Activated CD4-positive, alpha-beta memory T cell treated with anti-CD3 and anti-CD28 coated beads for 36 hours (primary cell): ENCODE measurements around the gene CSF3R. TPM values are rescaled to one million over a fixed set of nuclear protein-coding genes. Genes with fewer than 3 reads are reported as not detected.
"Not testable (repeated sequence)": the region's sequence is repeated elsewhere in the genome, so short reads cannot be mapped to it uniquely, and the experiment has no call there.

Experiments used
- CTCF ChIA-PET: fragments of 350-600 bp; sonication (Branson Sonifier 250); formaldehyde crosslinking; loops from one replicate; lab custom pipeline; 2021; ENCODE audit warnings: antibody characterized with exemption, inconsistent platforms; lab: Charles Lee
- POLR2A ChIA-PET: fragments of 350-600 bp; sonication (Branson Sonifier 250); formaldehyde crosslinking; loops from one replicate; lab custom pipeline; 2021; ENCODE audit warnings: antibody characterized with exemption; lab: Charles Lee
- DNase-seq: peaks from one replicate; pipeline ENCODE4 v3.0.0-alpha.2; 2020
- H3K27ac Mint-ChIP-seq: one replicate; pipeline ENCODE4 v1.8.0; 2021; ENCODE audit warnings: mixed read lengths
- H3K27me3 Mint-ChIP-seq: one replicate; pipeline ENCODE4 v1.8.0; 2021; ENCODE audit warnings: mixed read lengths
- H3K36me3 Mint-ChIP-seq: one replicate; pipeline ENCODE4 v1.8.0; 2021; ENCODE audit warnings: mixed read lengths
- H3K4me1 Mint-ChIP-seq: one replicate; pipeline ENCODE4 v1.8.0; 2021; ENCODE audit warnings: low read depth, mixed read lengths
- H3K4me3 Mint-ChIP-seq: one replicate; pipeline ENCODE4 v1.8.0; 2021; ENCODE audit warnings: mild to moderate bottlenecking, mixed read lengths
- H3K9me3 Mint-ChIP-seq: one replicate; pipeline ENCODE4 v1.8.0; 2021; ENCODE audit warnings: mixed read lengths
- intact Hi-C: fragments of 100-400 bp; cut with micrococcal nuclease; formaldehyde crosslinking; loops from one replicate; pipeline ENCODE4 v1.15.1; 2023
- total RNA-seq, 2 experiments: library from RNA; stranded (reverse); gene quantifications; one replicate each; pipeline ENCODE4 v1.2.3, GENCODE V29; 2021

CSF3R gene
- total RNA-seq, 2 experiments from 2014 or later = not detected

DNA sequence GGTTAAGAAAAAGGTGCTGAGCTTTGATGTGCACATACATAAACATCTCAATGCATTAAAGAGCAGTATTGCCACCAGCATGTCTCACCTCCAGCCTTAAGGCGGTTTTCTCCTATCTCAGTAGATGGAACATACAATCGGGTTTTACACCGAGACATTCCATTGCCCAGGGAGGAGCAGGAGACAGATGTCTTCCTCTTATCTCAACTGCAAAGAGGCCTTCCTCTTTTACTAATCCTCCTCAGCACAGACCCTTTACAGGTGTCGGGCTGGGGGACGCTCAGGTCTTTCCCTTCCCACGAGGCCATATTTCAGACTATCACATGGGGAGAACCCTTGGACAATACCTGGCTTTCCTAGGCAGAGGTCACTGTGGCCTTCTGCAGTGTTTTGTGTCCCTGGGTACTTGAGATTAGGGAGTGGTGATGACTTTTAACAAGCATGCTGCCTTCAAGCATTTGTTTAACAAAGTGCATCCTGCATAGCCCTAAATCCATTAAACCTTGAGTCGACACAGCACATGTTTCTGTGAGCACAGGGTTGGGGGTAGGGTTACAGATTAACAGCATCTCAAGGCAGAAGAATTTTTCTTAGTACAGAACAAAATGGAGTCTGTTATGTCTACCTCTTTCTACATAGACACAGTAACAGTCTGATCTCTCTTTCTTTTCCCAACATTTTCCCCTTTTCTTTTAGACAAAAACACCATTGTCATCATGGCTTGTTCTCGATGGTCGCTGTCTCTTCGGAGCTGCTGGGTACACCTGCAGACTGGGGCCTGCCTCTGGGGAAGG, 6.7 kb upstream of the CSF3R start:
- CTCF ChIA-PET, intact Hi-C loops, POLR2A ChIA-PET, H3K9me3 Mint-ChIP-seq, H3K36me3 Mint-ChIP-seq, H3K27ac Mint-ChIP-seq, H3K4me1 Mint-ChIP-seq, DNase-seq, H3K4me3 Mint-ChIP-seq, H3K27me3 Mint-ChIP-seq: not testable (repeated sequence)

DNA sequence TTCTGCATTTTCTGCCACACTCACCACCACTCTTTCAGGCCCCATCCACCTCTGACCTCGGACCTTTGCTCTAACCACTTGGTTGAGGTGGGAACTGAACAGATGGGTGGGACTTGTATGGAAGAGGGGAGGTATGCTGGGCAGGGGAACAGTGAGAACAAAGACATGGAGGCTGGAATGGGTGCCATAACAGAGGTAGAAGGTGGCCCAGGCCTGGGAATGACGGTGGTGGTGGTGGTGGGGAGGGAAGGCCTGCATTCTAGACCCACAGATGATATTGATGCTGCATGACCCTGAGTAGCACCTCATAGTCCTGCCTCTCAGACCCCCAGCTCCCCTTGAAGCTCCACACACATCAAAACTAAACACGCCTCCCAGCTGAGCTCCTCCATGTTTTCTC, 5.2 kb upstream of the CSF3R start:
- H3K27ac Mint-ChIP-seq = no peak overlapping the region
- intact Hi-C loops = no loop called here
- DNase-seq = no peak
- no peaks in the 10 kb centered on the region for H3K36me3 Mint-ChIP-seq
- H3K4me3 Mint-ChIP-seq = no peak overlapping the region
- H3K27me3 Mint-ChIP-seq = no peaks in the 10 kb centered on the region
- CTCF ChIA-PET = no interaction called here
- POLR2A ChIA-PET = no interaction called here
- peaks cover 4% of the 10 kb centered on the region for H3K4me1 Mint-ChIP-seq
- no peaks in the 10 kb centered on the region for H3K9me3 Mint-ChIP-seq

DNA sequence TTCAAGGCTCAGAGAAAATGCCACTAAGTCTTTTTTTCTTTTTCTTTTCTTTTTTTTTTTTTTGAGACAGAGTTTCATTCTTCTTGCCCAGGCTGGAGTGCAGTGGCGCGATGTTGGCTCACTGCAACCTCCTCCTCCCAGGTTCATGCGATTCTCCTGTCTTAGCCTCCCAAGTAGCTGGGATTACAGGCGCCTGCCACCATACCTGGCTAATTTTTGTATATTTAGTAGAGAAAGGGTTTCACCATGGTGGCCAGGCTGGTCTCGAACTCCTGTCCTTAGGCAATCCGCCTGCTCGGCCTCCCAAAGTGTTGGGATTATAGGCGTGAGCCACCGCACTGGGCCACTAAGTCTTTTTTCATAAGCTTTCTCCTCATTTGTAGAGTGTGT, 4.6 kb upstream of the CSF3R start:
- H3K4me3 Mint-ChIP-seq, H3K27ac Mint-ChIP-seq, POLR2A ChIA-PET, H3K4me1 Mint-ChIP-seq, H3K9me3 Mint-ChIP-seq, H3K27me3 Mint-ChIP-seq, CTCF ChIA-PET, DNase-seq, intact Hi-C loops, H3K36me3 Mint-ChIP-seq: not testable (repeated sequence)

DNA sequence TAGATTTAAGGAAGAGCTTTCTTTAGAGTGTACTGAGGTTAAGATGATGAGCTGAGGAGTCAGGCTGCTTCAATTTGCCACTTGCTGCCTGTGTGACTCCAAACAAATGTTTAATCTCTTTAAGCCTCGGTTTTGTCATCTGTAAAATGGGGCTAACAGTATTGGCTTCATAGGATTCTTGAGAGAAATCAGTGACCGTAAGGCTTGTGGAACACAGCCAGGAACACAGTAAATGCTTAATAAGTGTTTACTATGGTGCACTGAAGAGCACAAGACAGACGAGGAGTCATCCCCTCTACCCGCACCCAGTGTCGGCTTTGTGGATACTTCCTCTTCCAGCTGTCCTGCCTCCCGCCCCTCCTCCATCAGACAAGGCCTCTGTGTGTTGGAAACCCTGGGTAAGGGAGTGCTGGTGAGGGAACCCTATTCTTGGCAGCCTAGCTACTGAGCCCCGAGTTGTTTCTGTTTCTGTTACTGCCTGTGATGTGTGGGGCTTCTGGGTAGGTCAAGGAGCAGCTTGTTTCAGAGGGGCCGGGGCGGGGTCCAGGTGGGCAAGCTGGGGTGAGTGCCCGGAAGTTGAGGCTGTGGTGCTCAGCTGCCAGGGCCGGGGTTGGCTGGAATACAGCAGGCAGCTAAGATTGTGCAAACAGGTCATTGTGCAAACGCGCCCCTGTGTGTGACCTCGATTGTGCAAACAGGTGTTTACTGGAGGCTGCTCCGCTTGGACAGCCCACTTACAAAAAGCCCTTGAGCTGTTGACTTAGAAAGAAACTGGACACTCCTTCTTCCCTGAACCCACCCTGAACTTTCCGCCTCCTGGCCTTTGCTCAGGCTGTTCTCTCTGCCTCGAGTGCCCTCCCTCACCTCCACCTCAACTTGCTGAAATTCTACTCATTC, 4.0 kb upstream of the CSF3R start:
- H3K4me1 Mint-ChIP-seq = peaks cover 10% of the 10 kb centered on the region
- DNase-seq = no peak
- H3K27me3 Mint-ChIP-seq = no peaks in the 10 kb centered on the region
- no peaks in the 10 kb centered on the region for H3K36me3 Mint-ChIP-seq
- no peaks in the 10 kb centered on the region for H3K9me3 Mint-ChIP-seq
- POLR2A ChIA-PET = no interaction called here
- intact Hi-C loops = no loop called here
- no peak overlapping the region for H3K27ac Mint-ChIP-seq
- H3K4me3 Mint-ChIP-seq = no peak overlapping the region
- CTCF ChIA-PET = no interaction called here

DNA sequence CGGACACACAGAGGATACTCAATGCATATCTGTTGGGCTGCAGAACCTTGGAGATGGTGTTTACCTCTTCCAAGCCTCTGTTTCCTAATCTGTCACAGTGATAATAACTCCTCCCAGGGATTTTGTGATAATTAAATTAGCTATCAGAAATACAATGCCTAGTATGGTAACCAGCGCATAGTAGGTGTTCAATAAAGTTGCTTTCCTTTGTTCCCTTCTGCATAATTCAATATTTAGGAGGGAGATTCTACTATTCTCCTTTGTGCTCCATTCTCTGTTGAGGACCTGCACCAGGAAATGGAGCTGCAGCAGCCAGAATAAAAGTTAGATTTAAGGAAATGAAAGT, 3.4 kb upstream of the CSF3R start:
- ChIA-PET CTCF (no interaction called here), POLR2A (no interaction called here)
- Mint-ChIP-seq H3K9me3 (no peaks in the 10 kb centered on the region), H3K27me3 (no peaks in the 10 kb centered on the region), H3K27ac (no peak overlapping the region), H3K4me3 (no peak overlapping the region), H3K36me3 (no peaks in the 10 kb centered on the region), H3K4me1 (peaks cover 10% of the 10 kb centered on the region)
- intact Hi-C loops = no loop called here
- DNase-seq = no peak

DNA sequence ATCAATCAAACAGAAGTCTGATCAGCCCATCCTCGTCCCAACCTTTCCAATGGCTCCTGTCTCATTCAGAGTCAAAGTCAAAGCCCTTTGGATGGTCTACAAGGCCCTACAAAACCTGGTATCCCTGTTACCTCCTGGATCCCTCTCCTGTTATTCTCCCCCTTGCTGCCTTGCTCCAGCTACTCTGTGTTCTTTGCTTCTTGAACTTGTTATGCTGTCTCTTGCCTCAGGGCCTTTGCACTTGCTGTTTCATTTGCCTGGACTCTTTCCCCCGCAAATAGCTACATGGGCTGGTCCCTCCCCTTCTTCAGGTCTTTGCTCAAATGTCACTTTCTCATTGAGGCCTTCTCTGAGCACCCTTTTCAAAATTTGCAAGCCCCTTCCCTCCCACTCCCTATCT, 1.4 kb upstream of the CSF3R start:
- Mint-ChIP-seq H3K27ac (no peak overlapping the region), H3K9me3 (no peaks in the 10 kb centered on the region), H3K4me3 (no peak overlapping the region), H3K4me1 (peaks cover 7% of the 10 kb centered on the region), H3K27me3 (no peaks in the 10 kb centered on the region), H3K36me3 (no peaks in the 10 kb centered on the region)
- intact Hi-C loops = no loop called here
- POLR2A ChIA-PET = no interaction called here
- no peak for DNase-seq
- CTCF ChIA-PET = no interaction called here

DNA sequence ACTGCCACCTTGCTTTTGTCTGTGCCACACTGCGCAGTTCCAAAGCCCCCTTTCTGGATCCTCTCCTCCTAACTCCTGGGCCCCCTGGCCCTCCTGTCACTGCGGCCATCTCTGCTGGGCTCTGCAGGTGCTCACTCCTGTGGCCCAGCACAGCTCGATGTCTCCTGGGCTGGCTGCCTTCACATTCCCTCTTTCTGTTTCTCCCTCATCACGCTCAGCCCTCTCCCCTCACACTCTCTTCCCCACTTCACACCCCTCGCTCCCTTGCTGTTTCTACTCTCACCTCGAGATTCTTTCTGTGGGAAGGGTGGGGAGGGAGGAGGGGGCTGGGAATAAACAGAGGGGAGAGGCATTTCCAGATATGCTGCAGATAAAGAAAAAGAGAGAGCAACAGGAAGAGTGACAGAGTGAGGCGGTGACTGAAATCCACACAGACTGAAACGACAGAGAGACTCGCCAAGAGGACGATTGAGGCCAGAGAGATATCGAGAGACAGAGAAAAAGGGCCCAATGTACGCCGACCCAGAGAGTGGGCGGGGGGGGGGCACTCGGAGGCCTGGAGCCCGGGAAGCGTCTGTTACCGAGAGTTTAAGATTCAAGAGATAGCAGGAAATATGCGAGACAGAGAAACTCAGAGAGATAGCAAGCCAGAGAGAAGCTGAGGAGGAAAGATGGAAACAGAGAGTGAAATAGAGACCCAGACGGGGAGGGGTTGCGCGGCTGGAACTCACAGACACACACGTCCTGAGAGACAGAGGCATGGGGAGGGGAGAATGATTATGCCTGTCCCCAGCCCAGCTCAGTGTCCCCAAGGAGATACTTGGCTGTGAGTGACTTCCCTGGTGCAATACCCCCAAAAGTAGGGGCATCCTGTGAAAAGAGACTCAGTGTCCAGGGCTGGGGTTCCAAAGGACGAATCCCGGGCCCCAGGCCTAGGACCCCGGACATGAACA, 666 bp downstream of the CSF3R start:
- Mint-ChIP-seq H3K9me3 (no peaks in the 10 kb centered on the region), H3K36me3 (no peaks in the 10 kb centered on the region), H3K4me1 (peaks cover 7% of the 10 kb centered on the region), H3K4me3 (no peak overlapping the region), H3K27ac (no peak overlapping the region), H3K27me3 (no peaks in the 10 kb centered on the region)
- no peak for DNase-seq
- POLR2A ChIA-PET = no interaction called here
- CTCF ChIA-PET = no interaction called here
- intact Hi-C loops = no loop called here

DNA sequence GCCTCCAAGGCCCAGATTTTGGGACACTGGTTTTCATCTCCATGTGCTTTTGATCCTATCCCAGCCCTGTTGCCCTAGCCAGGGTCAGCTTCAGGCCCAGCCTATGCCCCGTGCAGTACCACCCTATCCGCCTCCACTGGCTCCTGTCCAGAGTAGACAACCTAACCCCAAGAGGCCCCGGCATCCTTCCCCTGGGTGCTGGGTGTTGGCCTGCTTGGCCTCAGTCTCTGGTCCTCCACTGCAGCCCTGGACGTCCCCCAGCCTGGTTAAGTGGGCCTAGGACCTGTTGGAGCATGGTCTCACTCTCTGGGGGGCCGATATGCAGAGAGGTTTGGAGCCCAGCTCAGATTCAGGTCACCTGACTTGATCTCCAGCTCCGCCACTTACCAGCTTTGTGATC, 1.6 kb downstream of the CSF3R start:
- intact Hi-C loops = no loop called here
- Mint-ChIP-seq H3K9me3 (no peaks in the 10 kb centered on the region), H3K27me3 (no peaks in the 10 kb centered on the region), H3K36me3 (no peaks in the 10 kb centered on the region), H3K27ac (no peak overlapping the region), H3K4me3 (no peak overlapping the region), H3K4me1 (peaks cover 7% of the 10 kb centered on the region)
- no peak for DNase-seq
- CTCF ChIA-PET = no interaction called here
- POLR2A ChIA-PET = no interaction called here

DNA sequence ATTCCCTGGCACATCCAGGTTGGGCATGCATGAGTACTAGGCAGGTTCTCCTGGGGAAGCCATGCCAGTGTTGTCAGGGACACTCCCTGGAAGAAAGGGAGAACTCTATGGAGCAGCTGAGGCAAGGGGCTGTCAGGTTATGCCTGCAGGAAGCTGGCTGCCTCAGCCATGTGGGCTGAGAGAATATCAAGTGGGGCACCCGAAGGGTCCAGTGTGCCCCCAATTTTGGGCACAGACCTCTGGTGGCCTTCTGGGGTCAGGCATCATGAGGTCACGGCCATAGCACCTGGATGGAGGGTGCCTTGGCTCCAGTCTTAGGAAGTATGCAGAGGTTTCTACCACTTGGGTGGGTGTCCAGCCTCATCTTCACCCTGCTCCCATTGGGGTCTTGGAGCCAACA, 2.6 kb downstream of the CSF3R start:
- no peak overlapping the region for H3K27ac Mint-ChIP-seq
- intact Hi-C loops = no loop called here
- H3K9me3 Mint-ChIP-seq = no peaks in the 10 kb centered on the region
- ChIA-PET CTCF (no interaction called here), POLR2A (no interaction called here)
- H3K27me3 Mint-ChIP-seq = no peaks in the 10 kb centered on the region
- DNase-seq = no peak
- H3K4me1 Mint-ChIP-seq = peaks cover 7% of the 10 kb centered on the region
- H3K36me3 Mint-ChIP-seq = no peaks in the 10 kb centered on the region
- H3K4me3 Mint-ChIP-seq = no peak overlapping the region

DNA sequence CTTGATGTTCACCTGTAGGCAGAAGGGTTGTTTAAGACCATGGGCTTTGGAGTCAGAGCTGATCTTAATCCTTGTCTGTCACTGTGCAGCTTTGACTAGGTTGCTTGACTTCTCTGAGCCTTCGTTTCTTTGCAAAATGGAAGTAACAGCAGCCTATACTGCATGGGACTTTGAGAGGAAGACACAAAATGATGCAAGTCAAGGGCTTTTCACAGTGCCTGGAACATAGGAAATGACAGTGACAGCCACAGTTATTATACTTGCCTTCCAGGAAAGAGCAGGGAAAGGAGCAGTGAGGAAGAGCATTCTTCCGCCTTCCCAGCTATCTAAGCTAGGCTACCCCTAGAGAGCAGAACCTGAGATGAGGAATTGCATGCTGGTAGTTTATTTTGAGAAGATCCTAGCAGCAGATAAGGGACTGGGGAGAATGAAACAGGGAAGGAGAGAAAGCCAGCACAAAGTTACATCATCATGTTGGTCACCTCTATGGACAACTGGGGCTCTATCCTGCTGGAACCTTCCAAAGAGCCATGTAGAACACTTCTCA, 3.1 kb downstream of the CSF3R start:
- ChIA-PET POLR2A (no interaction called here), CTCF (no interaction called here)
- intact Hi-C loops = no loop called here
- Mint-ChIP-seq H3K4me3 (no peak overlapping the region), H3K27me3 (no peaks in the 10 kb centered on the region), H3K36me3 (no peaks in the 10 kb centered on the region), H3K27ac (no peak overlapping the region), H3K9me3 (no peaks in the 10 kb centered on the region), H3K4me1 (peaks cover 9% of the 10 kb centered on the region)
- DNase-seq = no peak

DNA sequence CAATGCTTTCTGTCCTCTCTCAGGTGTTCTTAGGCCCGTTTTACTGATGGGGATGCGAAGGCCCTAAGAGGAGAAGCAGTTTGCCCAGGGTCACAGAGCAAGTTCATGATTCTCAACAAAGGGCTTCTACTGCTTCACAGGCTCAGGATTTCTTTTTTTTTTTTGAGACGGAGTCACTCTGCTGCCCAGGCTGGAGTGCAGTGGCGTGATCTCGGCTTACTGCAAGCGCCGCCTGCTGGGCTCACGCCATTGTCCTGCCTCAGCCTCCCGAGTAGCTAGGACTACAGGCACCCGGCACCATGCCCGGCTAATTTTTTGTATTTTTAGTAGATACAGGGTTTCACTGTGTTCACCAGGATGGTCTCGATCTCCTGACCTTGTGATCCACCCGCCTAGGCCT, 5.1 kb downstream of the CSF3R start:
- H3K4me3 Mint-ChIP-seq, CTCF ChIA-PET, H3K36me3 Mint-ChIP-seq, DNase-seq, POLR2A ChIA-PET, H3K27ac Mint-ChIP-seq, H3K9me3 Mint-ChIP-seq, H3K27me3 Mint-ChIP-seq, intact Hi-C loops: not testable (repeated sequence)
- peaks cover 13% of the 10 kb centered on the region for H3K4me1 Mint-ChIP-seq

DNA sequence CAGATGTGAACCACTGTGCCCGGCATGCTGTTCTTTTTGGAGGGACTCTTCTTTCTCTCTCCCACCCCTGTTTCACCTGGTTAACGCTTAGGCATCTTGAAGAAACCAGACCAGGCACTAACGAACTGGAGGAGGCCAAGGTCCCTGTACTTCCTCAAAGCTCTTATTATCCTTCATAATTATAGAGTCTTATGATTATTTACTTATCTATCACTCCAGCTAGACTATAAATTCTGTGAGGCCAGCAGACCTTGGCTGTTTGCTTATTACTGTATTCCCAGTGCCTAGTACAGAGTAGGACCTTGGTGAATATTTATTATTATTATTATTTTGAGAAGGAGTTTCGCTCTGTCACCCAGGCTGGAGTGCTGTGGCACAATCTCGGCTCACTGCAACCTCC, 5.8 kb downstream of the CSF3R start:
- H3K4me3 Mint-ChIP-seq = no peak overlapping the region
- H3K4me1 Mint-ChIP-seq = peaks cover 9% of the 10 kb centered on the region
- H3K27me3 Mint-ChIP-seq = no peaks in the 10 kb centered on the region
- intact Hi-C loops = no loop called here
- H3K36me3 Mint-ChIP-seq = no peaks in the 10 kb centered on the region
- DNase-seq = no peak
- no peaks in the 10 kb centered on the region for H3K9me3 Mint-ChIP-seq
- ChIA-PET POLR2A (no interaction called here), CTCF (interaction anchor here (1.9 kb wide), 1 partner anchor 40 kb away, joined by 7 read pairs; no protein-coding TSS in a partner anchor)
- H3K27ac Mint-ChIP-seq = no peak overlapping the region
